Skeletal muscle tissue (tissue), 4 donors: ENCODE results near the gene RFNG. TPM values are rescaled to one million over a fixed set of nuclear protein-coding genes. Genes with fewer than 3 reads are reported as not detected.

ENCODE experiments used
- H3K27ac ChIP-seq: one replicate; pipeline ENCODE4 v1.7.0; 2013; ENCODE audit warnings: mild to moderate bottlenecking, low read depth, low read length, inconsistent platforms
- H3K27me3 ChIP-seq, 3 donors: one replicate each; pipeline ENCODE4 v1.7.0; 2013; ENCODE audit warnings: low read length in 3 of 3; ENCODE audit not compliant: control insufficient read depth in 3 of 3, insufficient read depth in 3 of 3
- H3K36me3 ChIP-seq, 3 donors: one replicate each; pipeline ENCODE4 v1.7.0; 2013; ENCODE audit warnings: low read length in 3 of 3; ENCODE audit not compliant: control insufficient read depth in 3 of 3, insufficient read depth in 3 of 3
- H3K4me1 ChIP-seq, 3 donors: one replicate each; pipeline ENCODE4 v1.7.0; 2013; ENCODE audit warnings: low read length in 3 of 3, mild to moderate bottlenecking in 3 of 3; ENCODE audit not compliant: control insufficient read depth in 3 of 3, insufficient read depth in 3 of 3
- H3K4me3 ChIP-seq, 3 donors: one replicate each; pipeline ENCODE4 v1.7.0; 2013; ENCODE audit warnings: low read length in 3 of 3
- H3K9ac ChIP-seq, 3 donors: one replicate each; pipeline ENCODE4 v1.7.0; 2013; ENCODE audit warnings: low read length in 3 of 3, mild to moderate bottlenecking in 3 of 3, moderate library complexity in 2 of 3, low read depth in 1 of 3
- H3K9me3 ChIP-seq, 3 donors: one replicate each; pipeline ENCODE4 v1.7.0; 2013; ENCODE audit warnings: low read length in 3 of 3; ENCODE audit not compliant: control insufficient read depth in 3 of 3
- total RNA-seq: library from RNA; depleted of rRNA; stranded (reverse); fragments of >200 nt; gene quantifications from one replicate; pipeline ENCODE4 v1.2.3, GENCODE V29; 2014
- donor health status: Osteomylitis.

Gene RFNG
- total RNA-seq, 1 donor from 2014 or later, result 16.7 TPM

GRCh38 chr17:82035488-82035887, 16.1 kb downstream of the RFNG start:
- no peaks in the 10 kb centered on the region for H3K9me3 ChIP-seq
- H3K27ac ChIP-seq, result no peak overlapping the region
- H3K4me3 ChIP-seq, result peak overlapping the region in 1 of 3 donors; percentile 88
- peaks cover 0 to 8% (median 7%) of the 10 kb centered on the region in 3 donors for H3K36me3 ChIP-seq
- peaks cover 6 to 18% (median 7%) of the 10 kb centered on the region in 3 donors for H3K27me3 ChIP-seq
- H3K4me1 ChIP-seq, result peaks cover 14 to 35% (median 34%) of the 10 kb centered on the region in 3 donors
- H3K9ac ChIP-seq, result peak overlapping the region; percentile 51 to 93 (median 92)

GRCh38 chr17:82034371-82035011, 17.1 kb downstream of the RFNG start:
- H3K4me1 ChIP-seq, result peaks cover 17 to 45% (median 44%) of the 10 kb centered on the region in 3 donors
- H3K27ac ChIP-seq, result no peak overlapping the region
- no peaks in the 10 kb centered on the region for H3K9me3 ChIP-seq

DNA sequence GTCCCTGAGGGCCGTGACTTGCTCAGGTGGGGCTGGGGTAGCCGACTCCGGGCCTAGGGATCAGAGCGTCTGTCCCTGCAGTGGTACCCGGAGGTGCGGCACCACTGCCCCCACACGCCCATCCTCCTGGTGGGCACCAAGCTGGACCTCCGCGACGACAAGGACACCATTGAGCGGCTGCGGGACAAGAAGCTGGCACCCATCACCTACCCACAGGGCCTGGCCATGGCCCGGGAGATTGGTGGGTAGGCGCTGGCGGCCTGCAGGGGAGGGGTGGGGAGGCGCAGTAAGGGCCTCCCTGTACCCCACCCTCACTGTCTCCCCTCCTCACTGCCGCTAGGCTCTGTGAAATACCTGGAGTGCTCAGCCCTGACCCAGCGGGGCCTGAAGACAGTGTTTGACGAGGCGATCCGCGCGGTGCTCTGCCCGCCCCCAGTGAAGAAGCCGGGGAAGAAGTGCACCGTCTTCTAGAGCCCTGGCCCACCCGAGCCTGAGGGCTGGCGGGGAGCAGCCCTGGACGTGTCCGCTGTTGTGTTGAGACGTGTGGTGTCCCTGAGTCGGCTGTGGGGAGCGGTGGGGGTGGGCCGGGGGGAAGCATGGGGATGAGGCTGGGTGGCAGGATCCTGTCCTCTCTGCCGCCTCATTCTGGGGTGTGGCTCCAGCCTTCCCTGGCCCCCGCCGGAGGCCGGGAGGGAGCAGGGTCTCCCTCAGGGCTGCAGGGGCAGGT, 18.1 kb downstream of the RFNG start:
- Histone ChIP-seq H3K4me1 (peaks cover 17 to 47% (median 45%) of the 10 kb centered on the region in 3 donors), H3K27me3 (peaks cover 6 to 18% (median 7%) of the 10 kb centered on the region in 3 donors), H3K36me3 (peaks cover 0 to 8% (median 7%) of the 10 kb centered on the region in 3 donors), H3K4me3 (no peak overlapping the region), H3K9me3 (no peaks in the 10 kb centered on the region), H3K9ac (peak overlapping the region in 1 of 3 donors; percentile 8), H3K27ac (no peak overlapping the region)

More at GRCh38 chr17:82034371-82035011, 17.1 kb downstream of the RFNG start:
- Histone ChIP-seq H3K9ac (peak overlapping the region in 1 of 3 donors; percentile 3), H3K27me3 (peaks cover 6 to 18% (median 7%) of the 10 kb centered on the region in 3 donors), H3K4me3 (no peak overlapping the region), H3K36me3 (peaks cover 0 to 8% (median 7%) of the 10 kb centered on the region in 3 donors)

GRCh38 chr17:82031885-82032627, 19.6 kb downstream of the RFNG start:
- Histone ChIP-seq H3K4me1 (peaks cover 13 to 40% (median 40%) of the 10 kb centered on the region in 3 donors), H3K9ac (peak overlapping the region in 1 of 3 donors; percentile 40)

GRCh38 chr17:82031303-82031884, 20.2 kb downstream of the RFNG start, which contains the start of gene RAC3:
RAC3 (plus strand) TSS chr17:82031678; CDS start chr17:82031762, 84 bp downstream.
- Histone ChIP-seq H3K36me3 (peaks cover 2 to 14% (median 7%) of the 10 kb centered on the region in 3 donors), H3K27ac (no peak within 1 kb of the TSS), H3K4me3 (peak within 1 kb of the TSS; percentile 7 to 71 (median 54)), H3K9ac (peak within 1 kb of the TSS in 1 of 3 donors; percentile 50), H3K4me1 (peaks cover 8 to 34% (median 34%) of the 10 kb centered on the region in 3 donors), H3K9me3 (no peaks in the 10 kb centered on the region), H3K27me3 (peaks cover 6 to 18% (median 7%) of the 10 kb centered on the region in 3 donors)

More at GRCh38 chr17:82031885-82032627, 19.6 kb downstream of the RFNG start:
- Histone ChIP-seq H3K4me3 (no peak overlapping the region), H3K27me3 (peaks cover 6 to 18% (median 7%) of the 10 kb centered on the region in 3 donors), H3K36me3 (peaks cover 2 to 11% (median 7%) of the 10 kb centered on the region in 3 donors), H3K27ac (no peak overlapping the region), H3K9me3 (no peaks in the 10 kb centered on the region)

DNA sequence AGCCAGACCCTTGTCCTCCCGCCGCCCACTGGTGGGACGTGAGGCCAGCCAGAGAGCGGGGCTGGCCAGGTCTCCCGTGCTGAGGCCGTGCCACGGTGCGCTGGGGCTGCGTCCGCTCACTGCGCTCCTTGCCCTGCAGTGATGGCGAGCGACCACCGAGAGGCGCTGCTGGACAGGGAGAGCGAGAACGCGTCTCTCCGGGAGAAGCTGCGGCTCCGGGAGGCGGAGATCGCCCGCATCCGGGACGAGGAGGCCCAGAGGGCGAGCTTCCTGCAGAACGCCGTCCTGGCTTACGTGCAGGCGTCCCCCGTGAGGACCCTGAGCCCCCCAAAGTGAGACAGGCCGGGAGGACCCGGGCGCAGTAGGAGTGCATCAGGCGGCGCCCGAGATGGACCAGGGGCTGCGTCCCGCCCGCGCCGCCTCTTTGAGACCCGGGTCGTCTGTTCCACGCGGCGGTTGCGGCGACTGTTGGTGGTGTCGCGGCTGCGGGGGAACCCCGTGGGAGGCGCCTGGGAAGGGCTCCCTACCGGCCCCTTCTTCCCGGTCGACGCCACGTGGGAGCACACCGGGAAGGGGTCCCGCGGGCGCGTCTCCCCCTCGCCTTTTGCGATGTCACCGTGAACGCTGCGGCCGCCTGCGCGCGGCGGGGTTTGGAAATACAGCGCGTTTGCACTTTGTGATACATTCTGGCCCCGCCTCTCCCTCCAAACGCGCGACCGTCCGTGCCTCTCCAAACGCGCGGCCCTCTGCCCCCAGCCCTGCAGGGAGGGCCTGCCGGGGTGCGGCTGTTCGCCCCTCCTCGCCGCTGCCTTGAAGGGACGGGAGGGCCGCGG, 20.9 kb downstream of the RFNG start:
- peaks cover 2 to 10% (median 4%) of the 10 kb centered on the region in 3 donors for H3K36me3 ChIP-seq
- H3K4me1 ChIP-seq, result peaks cover 3 to 27% (median 27%) of the 10 kb centered on the region in 3 donors
- peaks cover 6 to 18% (median 7%) of the 10 kb centered on the region in 3 donors for H3K27me3 ChIP-seq
- H3K9ac ChIP-seq, result peak overlapping the region in 1 of 3 donors; percentile 50
- peak overlapping the region; percentile 7 to 71 (median 54) for H3K4me3 ChIP-seq
- H3K9me3 ChIP-seq, result no peaks in the 10 kb centered on the region
- no peak overlapping the region for H3K27ac ChIP-seq

DNA sequence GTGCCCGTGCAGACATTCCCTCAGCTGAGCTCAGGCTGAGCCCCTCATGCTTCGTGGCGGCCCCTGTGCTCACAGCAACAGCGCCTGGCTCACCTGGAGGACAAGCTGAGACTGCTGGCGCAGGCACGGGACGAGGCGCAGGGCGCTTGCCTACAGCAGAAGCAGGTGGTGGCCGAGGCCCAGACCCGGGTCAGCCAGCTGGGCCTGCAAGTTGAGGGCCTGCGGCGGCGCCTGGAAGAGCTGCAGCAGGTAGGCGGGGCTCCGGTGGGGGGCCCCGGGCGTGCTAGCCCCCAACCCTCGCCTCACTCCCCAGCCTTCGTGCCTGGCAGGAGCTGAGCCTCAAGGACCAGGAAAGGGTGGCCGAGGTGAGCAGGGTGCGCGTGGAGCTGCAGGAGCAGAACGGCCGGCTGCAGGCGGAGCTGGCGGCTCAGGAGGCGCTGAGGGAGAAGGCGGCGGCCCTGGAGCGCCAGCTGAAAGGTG, 21.6 kb downstream of the RFNG start:
- Histone ChIP-seq H3K9me3 (no peaks in the 10 kb centered on the region), H3K4me1 (peaks cover 3 to 24% (median 23%) of the 10 kb centered on the region in 3 donors), H3K27ac (no peak overlapping the region), H3K36me3 (peaks cover 0 to 6% (median 2%) of the 10 kb centered on the region in 3 donors), H3K9ac (peak overlapping the region in 1 of 3 donors; percentile 50), H3K27me3 (peaks cover 6 to 18% (median 7%) of the 10 kb centered on the region in 3 donors), H3K4me3 (peak overlapping the region in 2 of 3 donors; percentile 54 to 71)

DNA sequence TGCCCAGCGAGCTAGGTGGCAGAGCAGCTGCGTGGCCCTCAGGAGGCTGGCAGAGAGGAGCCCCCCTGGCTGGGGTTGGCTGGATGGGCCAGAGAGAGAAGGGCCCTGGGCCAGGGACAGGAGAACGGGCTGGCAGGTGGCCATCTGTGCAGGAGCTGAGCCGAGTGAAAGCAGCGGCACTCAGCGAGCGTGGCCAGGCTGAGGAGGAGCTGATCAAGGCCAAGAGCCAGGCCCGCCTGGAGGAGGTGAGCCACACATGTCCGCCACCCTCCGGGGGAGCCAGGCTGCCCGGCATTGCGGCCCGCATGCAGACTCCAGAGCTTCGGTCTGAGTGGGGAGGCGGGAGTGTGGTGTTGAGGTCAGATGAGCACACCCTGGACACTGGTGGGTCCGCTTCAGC, 22.2 kb downstream of the RFNG start:
- H3K4me3 ChIP-seq, result no peak overlapping the region
- no peak overlapping the region for H3K9ac ChIP-seq
- no peaks in the 10 kb centered on the region for H3K9me3 ChIP-seq
- H3K27me3 ChIP-seq, result peaks cover 6 to 18% (median 7%) of the 10 kb centered on the region in 3 donors
- peaks cover 3 to 26% (median 24%) of the 10 kb centered on the region in 3 donors for H3K4me1 ChIP-seq
- no peak overlapping the region for H3K27ac ChIP-seq
- H3K36me3 ChIP-seq, result peaks cover 0 to 6% (median 2%) of the 10 kb centered on the region in 3 donors
